ENCODE data around the gene DLGAP4.

DLGAP4 gene

GRCh38 chr20:36311141-36311853 is 5.2 kb downstream of the DLGAP4 start:
- Histone ChIP-seq H3K36me3 (ENCODE audit: insufficient read depth, low read length) (no peaks in the 10 kb centered on the region), H3K9ac (ENCODE audit: low read depth, low read length) (no peak overlapping the region), H3K4me1 (ENCODE audit: insufficient read depth, low read length) (no peaks in the 10 kb centered on the region; the same call in 1 of the 2 replicates), H3K4me3 (ENCODE audit: low read length) (no peak overlapping the region), H3K27ac (ENCODE audit: low read depth, low read length) (no peak overlapping the region), H3K27me3 (ENCODE audit: insufficient read depth, low read length) (peaks cover 21% of the 10 kb centered on the region), H3K9me3 (ENCODE audit: insufficient read depth, low read depth, low read length) (no peaks in the 10 kb centered on the region)
- 87% methylated on average over 16 of the region's 17 CpGs for WGBS

DNA sequence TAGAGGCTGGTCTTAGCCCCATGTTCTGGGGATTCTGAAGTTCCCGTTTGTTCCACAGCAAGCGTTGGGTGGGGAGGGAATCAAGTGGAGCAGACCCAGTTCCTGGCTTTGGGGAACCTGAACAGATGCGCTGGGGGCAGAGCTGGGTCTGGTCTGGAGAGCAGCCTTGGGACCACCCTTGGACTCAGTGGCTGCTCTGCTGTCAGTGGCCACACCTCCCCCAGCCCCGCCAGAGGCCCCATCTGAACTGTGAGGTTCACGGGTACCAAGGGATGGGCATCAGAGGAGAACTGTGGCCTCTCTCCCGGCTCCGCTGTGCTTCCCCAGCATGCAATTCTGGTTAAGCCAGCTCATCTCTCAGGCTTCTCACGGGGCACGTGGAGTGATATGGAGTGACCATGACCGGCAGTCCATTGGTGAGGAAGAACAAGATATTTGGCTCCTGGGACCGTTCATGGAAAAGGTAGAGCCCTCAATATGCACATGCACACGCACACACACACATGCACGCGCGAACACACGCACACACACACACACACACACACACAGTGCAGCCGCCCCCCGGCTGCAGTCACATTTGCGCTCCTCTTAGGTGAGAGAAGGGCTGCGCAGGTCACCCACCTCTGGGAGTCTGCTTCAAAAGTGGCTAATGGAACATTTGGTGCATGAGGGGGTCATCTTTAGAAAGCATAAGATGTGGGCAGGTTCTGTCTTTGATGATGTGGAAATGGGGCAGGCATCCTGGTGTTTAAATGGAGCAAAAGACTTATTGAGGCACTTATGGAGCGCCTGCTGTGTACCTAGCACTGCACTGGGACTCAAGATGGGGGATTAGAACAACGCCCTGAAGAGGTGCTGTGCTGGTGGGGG is 6.0 kb downstream of the DLGAP4 start:
- Histone ChIP-seq H3K9me3 (ENCODE audit: insufficient read depth, low read depth, low read length) (no peaks in the 10 kb centered on the region), H3K36me3 (ENCODE audit: insufficient read depth, low read length) (no peaks in the 10 kb centered on the region), H3K9ac (ENCODE audit: low read depth, low read length) (no peak overlapping the region), H3K4me3 (ENCODE audit: low read length) (no peak overlapping the region), H3K27ac (ENCODE audit: low read depth, low read length) (no peak overlapping the region), H3K27me3 (ENCODE audit: insufficient read depth, low read length) (peaks cover 13% of the 10 kb centered on the region), H3K4me1 (ENCODE audit: insufficient read depth, low read length) (no peaks in the 10 kb centered on the region; the same call in 1 of the 2 replicates)
- 91% methylated on average over 22 of the region's 22 CpGs for WGBS

DNA sequence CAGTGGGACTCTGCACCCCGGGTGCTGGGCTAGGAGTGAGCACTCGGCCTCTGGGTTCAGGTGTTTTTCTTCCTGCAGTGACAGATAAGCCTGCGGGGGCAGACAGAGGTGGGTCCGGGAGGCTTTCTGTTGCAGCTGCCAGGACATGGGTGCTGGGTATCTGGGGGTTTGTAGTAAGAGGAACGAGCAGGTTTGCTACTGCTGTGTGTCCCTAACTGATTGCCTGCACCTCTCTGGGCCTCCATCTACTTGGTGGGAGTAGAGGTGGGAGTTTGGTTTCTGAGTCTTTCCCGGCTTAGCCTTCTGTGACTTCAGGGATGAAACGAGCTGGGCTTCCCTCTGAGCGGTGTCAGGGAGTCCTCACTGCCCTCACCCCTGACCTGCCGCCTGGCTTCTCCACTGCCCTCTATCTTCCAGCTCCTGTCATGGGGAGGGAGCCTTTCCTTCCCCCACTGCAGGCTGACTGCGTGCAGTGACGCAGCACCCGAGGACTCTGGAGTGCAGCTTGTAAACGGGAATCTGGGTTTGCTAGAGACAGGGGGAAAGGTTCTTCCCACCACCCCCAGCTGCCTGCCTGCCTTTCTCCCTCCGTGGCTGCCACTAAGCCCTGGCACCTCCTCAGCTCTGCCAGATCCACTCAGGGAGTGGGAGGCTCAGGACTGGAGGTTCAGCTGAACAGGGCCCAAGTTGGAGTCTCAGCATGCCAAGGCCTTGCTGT is 6.7 kb downstream of the DLGAP4 start:
- Histone ChIP-seq H3K36me3 (ENCODE audit: insufficient read depth, low read length) (no peaks in the 10 kb centered on the region), H3K27me3 (ENCODE audit: insufficient read depth, low read length) (peaks cover 5% of the 10 kb centered on the region), H3K4me3 (ENCODE audit: low read length) (no peak overlapping the region), H3K27ac (ENCODE audit: low read depth, low read length) (no peak overlapping the region), H3K9ac (ENCODE audit: low read depth, low read length) (no peak overlapping the region), H3K9me3 (ENCODE audit: insufficient read depth, low read depth, low read length) (no peaks in the 10 kb centered on the region), H3K4me1 (ENCODE audit: insufficient read depth, low read length) (no peaks in the 10 kb centered on the region)
- WGBS: 78% methylated on average over 14 of the region's 14 CpGs

GRCh38 chr20:36313476-36313875 is 7.3 kb downstream of the DLGAP4 start:
- Histone ChIP-seq H3K4me1 (ENCODE audit: insufficient read depth, low read length) (no peaks in the 10 kb centered on the region), H3K27me3 (ENCODE audit: insufficient read depth, low read length) (no peaks in the 10 kb centered on the region), H3K4me3 (ENCODE audit: low read length) (no peak overlapping the region), H3K36me3 (ENCODE audit: insufficient read depth, low read length) (no peaks in the 10 kb centered on the region), H3K27ac (ENCODE audit: low read depth, low read length) (no peak overlapping the region), H3K9me3 (ENCODE audit: insufficient read depth, low read depth, low read length) (no peaks in the 10 kb centered on the region), H3K9ac (ENCODE audit: low read depth, low read length) (no peak overlapping the region)
- WGBS: 85% methylated on average over 3 of the region's 3 CpGs

DNA sequence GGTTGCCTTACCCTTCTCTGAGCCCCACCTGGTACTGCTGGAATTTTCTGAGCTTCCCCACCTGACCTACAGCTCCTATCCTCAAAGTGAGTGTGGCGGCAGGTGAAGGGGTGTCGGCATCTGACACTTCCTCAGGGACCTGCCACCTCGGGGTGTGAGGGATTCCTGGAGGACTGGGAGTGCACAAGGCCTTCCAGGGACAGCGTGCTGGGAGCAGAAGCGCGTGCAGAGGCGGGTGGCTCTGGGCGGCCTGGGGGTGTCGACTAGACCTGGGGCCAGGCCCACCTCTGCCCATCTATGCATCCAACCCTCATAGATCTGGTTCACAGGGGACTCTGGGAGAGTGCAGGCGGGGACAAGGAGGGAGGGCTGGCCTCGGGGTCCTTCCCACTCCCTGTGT is 7.8 kb downstream of the DLGAP4 start:
- Histone ChIP-seq H3K27ac (ENCODE audit: low read depth, low read length) (no peak overlapping the region), H3K9me3 (ENCODE audit: insufficient read depth, low read depth, low read length) (no peaks in the 10 kb centered on the region), H3K27me3 (ENCODE audit: insufficient read depth, low read length) (no peaks in the 10 kb centered on the region), H3K4me1 (ENCODE audit: insufficient read depth, low read length) (no peaks in the 10 kb centered on the region), H3K9ac (ENCODE audit: low read depth, low read length) (no peak overlapping the region), H3K36me3 (ENCODE audit: insufficient read depth, low read length) (no peaks in the 10 kb centered on the region), H3K4me3 (ENCODE audit: low read length) (no peak overlapping the region)
- WGBS: 87% methylated on average over 10 of the region's 11 CpGs

- Histone ChIP-seq H3K36me3 (ENCODE audit: insufficient read depth, low read length) (no peaks in the 10 kb centered on the region), H3K4me1 (ENCODE audit: insufficient read depth, low read length) (no peaks in the 10 kb centered on the region), H3K9me3 (ENCODE audit: insufficient read depth, low read depth, low read length) (no peaks in the 10 kb centered on the region), H3K27me3 (ENCODE audit: insufficient read depth, low read length) (no peaks in the 10 kb centered on the region), H3K4me3 (ENCODE audit: low read length) (no peak overlapping the region), H3K27ac (ENCODE audit: low read depth, low read length) (no peak overlapping the region), H3K9ac (ENCODE audit: low read depth, low read length) (no peak overlapping the region)
- WGBS: 67% methylated on average over 10 of the region's 12 CpGs
These were observed 8.8 kb downstream of the DLGAP4 start for GRCh38 chr20:36314734-36315544.

DNA sequence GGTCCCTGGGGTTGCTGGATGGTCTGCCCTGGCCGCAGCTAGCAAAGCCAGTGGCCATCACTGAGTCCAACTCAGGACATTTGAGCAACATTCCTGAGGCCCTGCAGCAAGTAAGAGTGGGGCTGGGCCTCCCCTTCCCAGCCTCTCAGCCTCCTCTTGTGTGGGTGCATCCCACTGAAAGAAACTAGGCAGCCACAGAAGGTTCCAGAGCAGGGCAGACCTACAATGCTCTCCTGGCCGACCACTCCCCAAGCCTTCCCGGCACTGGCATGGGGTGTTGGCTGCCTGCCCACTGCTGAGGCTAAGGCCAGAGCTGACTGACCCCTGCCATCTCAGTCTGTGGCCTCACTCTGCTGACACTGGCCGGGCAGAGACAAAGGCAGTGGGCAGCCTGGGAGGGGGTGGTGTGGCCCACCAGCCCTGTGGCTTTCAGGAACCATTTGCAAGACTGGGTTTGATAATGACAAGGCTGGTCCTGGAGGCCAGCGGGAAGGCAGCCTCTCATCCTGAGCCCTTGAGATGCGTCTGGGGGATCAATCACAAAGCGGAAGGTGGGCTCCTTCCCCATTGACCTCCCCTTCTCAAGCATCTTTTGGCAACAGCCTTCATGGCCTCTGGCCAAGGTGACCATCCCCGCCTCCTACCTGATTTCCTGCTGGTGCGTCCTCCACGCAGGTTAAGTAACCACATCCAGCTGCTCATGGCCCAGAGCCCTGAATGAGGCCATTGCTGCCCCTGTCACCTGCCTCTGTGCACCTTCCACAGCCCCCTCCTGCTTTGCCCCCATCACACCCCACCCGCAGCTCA is 9.6 kb downstream of the DLGAP4 start:
- no peaks in the 10 kb centered on the region for H3K9me3 ChIP-seq (ENCODE audit: insufficient read depth, low read depth, low read length)
- no peak overlapping the region for H3K9ac ChIP-seq (ENCODE audit: low read depth, low read length)
- no peak overlapping the region for H3K4me3 ChIP-seq (ENCODE audit: low read length)
- WGBS: 83% methylated on average over 11 of the region's 11 CpGs
- H3K27ac ChIP-seq (ENCODE audit: low read depth, low read length): no peak overlapping the region
- no peaks in the 10 kb centered on the region for H3K27me3 ChIP-seq (ENCODE audit: insufficient read depth, low read length)
- H3K4me1 ChIP-seq (ENCODE audit: insufficient read depth, low read length): no peaks in the 10 kb centered on the region
- no peaks in the 10 kb centered on the region for H3K36me3 ChIP-seq (ENCODE audit: insufficient read depth, low read length)

- H3K36me3 ChIP-seq (ENCODE audit: insufficient read depth, low read length): no peaks in the 10 kb centered on the region
- H3K9me3 ChIP-seq (ENCODE audit: insufficient read depth, low read depth, low read length): no peaks in the 10 kb centered on the region
- WGBS: 94% methylated on average over 3 of the region's 3 CpGs
- H3K27ac ChIP-seq (ENCODE audit: low read depth, low read length): no peak overlapping the region
- no peaks in the 10 kb centered on the region for H3K27me3 ChIP-seq (ENCODE audit: insufficient read depth, low read length)
- no peaks in the 10 kb centered on the region for H3K4me1 ChIP-seq (ENCODE audit: insufficient read depth, low read length)
- no peak overlapping the region for H3K4me3 ChIP-seq (ENCODE audit: low read length)
- no peak overlapping the region for H3K9ac ChIP-seq (ENCODE audit: low read depth, low read length)
These were observed 11.5 kb downstream of the DLGAP4 start for GRCh38 chr20:36317675-36318074.

DNA sequence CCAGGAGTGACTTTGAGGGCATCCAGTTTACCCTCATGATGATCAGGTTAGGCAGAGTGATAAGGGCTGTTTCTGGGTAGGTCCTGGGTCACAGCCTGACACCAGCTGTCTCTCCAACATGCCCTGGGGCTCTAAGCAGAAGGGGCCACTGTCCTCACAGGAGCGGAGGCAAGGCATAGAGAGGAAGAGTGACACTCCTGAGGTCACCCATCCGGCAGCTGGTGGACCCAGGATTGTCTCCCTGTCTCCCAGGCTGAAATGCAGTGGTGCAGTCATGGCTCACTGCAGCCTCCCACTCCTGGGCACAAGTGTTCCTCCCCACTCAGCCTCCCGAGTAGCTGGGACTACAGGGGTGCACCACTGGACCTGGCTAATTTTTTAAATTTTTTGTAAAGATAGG is 12.0 kb downstream of the DLGAP4 start:
- Histone ChIP-seq H3K27ac (ENCODE audit: low read depth, low read length) (no peak overlapping the region), H3K27me3 (ENCODE audit: insufficient read depth, low read length) (no peaks in the 10 kb centered on the region), H3K9ac (ENCODE audit: low read depth, low read length) (no peak overlapping the region), H3K9me3 (ENCODE audit: insufficient read depth, low read depth, low read length) (no peaks in the 10 kb centered on the region), H3K36me3 (ENCODE audit: insufficient read depth, low read length) (no peaks in the 10 kb centered on the region), H3K4me3 (ENCODE audit: low read length) (no peak overlapping the region), H3K4me1 (ENCODE audit: insufficient read depth, low read length) (no peaks in the 10 kb centered on the region)
- 77% methylated on average over 3 of the region's 3 CpGs for WGBS
